ENCODE data around the gene CSF2.

The CSF2 gene

GRCh38 chr5:132073231-132074013 lies at the start of gene CSF2:
CSF2 (plus strand) TSS chr5:132073789; CDS start chr5:132073824, 35 bp downstream.
- no peak for DNase-seq

DNA sequence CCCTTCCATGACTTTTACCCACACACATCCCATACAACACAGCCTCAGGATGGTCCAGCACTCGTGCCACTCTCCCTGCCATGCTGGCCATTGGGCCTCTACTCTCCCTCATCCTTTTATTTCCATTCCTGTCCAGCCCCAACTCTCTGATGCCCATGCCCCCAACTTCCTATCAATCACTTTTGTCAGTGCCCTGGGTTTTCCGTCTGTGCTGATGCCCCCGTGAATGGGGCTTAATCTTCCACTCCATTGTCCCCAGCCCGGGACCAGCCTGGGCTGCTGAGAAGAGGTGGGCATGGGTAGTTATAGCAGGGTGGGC lies 49.5 kb upstream of the CSF2 start:
- no peak for DNase-seq

DNA sequence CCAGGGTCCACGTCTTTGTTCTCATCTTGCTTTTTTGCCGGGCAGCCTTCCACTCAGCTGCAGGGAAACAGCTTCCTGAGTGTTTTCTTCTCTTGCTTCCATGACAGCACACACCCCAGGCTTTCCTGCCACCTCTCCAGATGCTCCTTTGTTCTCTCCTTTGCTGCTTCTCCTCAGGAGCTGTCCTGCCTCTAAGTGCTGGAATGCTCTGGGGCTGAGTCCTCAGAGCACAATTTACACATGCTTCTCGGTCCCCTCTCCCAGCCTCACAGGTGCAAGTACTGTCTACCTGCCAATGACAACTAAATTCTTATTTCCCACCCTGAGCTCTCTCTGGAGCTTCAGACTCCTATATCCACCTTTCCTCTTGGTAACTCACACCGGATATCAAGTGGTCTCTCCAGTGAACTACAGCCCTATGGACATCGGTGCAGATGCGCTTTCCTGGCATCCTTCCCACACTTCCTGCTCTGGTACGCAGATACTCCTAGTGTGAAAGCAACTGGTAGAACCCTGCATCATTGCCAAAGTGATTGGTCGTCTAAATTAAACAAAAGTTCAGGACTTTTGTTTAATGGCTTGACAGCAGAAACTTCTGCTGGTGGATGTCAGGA lies 48.7 kb upstream of the CSF2 start:
- no peak for DNase-seq

DNA sequence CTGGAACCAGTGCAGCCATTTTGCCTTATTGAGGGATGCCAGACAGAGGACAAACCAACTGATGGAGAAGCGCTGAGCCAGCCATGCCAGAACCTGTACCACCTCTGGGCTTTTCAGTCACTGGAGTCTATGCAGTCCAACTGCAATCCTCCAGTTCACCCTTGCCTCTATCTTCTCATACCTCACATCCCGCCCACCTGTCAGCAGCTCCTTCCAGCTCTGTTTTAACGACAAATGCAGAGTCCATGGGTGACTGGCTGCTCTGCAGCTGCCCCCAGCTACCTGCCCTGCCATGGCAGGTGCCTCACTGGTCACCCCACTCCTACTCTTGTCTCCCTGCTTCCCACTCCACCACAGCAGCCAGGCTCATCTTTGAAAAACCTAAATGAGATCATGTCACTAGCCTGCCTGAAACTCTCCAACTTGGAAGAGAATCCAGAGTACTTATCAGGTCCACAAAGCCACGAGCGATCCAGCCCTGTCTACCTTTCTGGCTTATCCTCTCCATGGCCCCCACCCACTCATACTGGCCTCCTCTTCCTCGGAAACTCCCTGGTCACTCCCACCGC lies 48.1 kb upstream of the CSF2 start:
- DNase-seq: no peak

DNA sequence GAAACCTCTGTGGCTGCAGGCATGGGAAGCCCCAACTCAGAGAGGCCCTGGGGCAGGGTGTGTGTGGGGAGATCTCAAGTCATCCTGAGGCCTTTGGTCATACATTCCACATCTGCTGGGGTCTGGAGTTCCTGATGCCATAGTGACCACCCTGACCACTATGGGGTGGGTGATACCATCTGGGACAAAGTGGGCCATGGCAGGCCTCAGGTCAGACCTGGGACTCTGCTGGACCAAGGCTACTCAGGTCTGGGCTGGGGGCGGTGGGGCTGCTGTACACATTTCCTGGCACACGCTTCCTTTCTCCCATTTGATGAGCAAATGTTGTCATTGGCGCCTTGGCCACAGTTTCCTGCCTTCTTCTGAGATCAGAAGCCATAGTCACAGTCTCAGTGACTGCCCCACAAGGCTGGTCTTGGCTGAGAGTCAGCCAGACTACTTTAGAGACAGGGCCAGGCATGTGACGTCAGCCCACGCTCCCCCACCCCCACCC lies 47.0 kb upstream of the CSF2 start:
- no peak for DNase-seq

DNA sequence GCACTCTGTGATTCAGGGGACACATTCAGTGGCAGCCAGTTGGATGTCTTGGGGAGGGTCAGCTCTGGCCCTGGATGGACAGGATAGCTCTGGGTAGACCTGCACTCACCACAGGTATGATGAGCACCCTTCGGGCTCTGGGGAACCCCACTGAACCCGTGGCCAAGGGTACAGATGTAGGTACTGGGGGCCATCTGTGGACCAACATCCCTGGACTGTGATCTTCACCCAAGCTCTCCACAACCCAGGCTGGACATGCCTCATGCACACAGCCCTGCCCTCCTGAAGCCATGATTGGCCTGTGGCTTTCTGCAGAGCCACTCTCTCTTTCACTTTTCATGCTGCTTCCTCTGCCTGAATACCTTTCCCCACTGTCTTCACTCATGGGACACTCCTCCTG lies 46.6 kb upstream of the CSF2 start:
- no peak for DNase-seq

DNA sequence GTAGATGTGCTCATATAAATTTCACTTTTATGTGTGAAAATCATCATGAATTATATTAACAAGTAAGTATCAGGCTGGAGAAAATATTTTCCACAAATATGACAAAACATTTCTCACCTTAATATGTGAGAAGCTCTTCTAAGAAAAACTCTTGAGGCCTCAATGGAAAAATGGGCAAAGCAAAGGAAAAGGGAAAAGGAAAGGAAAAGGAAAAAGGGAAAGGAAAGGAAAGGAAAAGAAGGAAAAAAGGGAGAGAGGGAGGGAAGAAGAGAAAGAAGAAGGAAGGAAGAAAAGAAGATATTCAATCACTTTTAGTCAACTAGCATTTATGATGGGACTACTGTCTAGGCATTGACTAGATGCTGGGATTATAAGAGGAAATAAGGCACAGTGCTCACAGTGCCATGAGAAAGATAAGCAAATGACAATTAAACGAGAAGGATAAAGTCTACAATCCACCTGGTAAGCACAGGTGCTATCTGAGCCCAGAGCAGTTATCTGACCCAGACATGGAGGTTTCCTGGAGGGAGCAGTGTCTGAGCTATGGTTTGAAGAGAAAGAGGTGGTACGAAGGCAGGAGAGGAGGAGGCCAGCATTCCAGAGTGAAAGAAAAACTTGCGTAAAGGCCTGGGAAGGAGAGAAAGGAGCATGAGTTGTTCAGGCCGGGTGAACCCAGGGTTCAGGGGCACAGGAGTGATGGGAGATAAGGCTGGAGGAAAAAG lies 43.8 kb upstream of the CSF2 start:
- DNase-seq: no peak

- DNase-seq: no peak
These were observed 43.0 kb upstream of the CSF2 start for GRCh38 chr5:132030610-132031009.

- DNase-seq: no peak
These were observed 41.4 kb upstream of the CSF2 start for GRCh38 chr5:132032196-132032595.

DNA sequence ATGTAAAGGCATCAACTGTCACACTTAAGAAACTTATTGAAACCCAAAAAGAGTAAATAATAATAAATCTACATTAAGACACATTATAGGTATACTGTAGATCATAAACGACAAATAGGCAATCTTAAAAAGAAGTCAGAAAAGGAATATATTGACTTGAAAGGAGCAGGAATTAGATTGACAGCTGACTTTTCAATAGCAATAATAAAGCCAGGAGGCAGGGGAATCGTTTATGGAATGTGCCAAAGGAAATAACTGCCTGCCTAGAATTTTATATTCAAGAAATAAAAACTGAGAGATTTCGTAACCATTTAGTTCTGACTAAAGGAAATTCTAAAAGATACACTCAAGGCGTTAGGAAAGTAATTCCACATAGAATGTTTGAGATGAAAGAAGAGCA lies 40.5 kb upstream of the CSF2 start:
- DNase-seq: no peak

GRCh38 chr5:132037353-132037752 lies 36.2 kb upstream of the CSF2 start:
- DNase-seq: no peak

DNA sequence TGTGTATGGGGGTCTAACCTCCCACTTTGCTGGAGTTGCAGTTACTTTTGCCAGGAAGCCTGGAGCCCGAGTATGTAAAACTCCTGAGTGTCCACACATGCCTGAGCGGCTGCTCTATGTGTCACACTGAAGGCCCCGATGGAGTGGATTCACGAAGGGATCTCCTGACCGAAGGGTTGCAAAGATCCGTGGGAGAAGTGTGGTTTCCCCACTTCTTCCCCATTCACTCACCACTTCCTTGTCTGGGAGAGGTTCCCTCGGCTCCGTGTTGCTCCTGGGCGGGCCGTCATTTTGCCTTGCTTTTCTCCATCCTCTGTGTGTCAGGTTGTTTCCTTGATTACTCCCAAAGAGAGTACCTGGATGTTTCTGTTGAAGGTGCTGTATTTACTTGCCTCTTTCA lies 29.4 kb upstream of the CSF2 start:
- no peak for DNase-seq

- DNase-seq: no peak
These were observed 26.7 kb upstream of the CSF2 start for GRCh38 chr5:132046880-132047299.

DNA sequence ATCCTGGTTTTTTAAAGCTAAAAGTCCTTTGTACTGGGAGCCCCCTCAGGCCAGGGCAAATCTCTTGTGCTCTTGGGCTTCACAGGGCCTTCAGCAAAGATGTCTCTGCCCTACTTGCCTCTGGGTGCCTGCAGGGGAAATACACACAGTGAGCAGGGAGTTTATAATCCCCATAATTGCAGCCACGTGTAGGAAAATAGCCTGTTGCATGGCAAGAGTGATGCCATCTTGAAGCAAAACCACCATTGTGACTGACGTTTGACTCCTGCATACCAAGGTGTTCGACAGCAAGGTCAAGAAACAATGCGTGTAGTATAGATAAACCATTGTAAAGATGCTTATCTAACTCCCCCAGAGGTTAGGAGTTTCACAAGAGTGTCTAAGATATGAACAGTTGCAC lies 24.5 kb upstream of the CSF2 start:
- DNase-seq: no peak

DNA sequence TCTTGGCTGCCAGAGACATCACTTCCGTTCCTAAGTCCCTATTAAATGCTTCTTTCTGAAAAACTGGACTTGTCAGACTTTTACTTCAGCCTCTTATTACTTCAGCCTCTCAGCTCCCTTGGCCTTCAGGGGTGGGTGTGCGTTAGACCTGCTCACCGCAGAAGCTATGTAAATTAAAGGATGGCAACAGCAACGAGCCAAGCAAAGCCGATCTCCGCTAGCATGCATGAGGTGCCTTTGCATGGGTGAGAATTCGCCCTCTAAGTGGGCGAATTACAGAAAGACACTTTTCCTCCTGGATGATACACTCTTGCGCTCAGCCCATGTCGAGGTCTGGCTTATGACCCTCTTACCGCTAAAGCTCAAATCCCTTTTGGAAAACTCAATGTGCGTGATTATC lies 24.0 kb upstream of the CSF2 start:
- no peak for DNase-seq

- no peak for DNase-seq
These were observed 23.5 kb upstream of the CSF2 start for GRCh38 chr5:132050136-132050535.

DNA sequence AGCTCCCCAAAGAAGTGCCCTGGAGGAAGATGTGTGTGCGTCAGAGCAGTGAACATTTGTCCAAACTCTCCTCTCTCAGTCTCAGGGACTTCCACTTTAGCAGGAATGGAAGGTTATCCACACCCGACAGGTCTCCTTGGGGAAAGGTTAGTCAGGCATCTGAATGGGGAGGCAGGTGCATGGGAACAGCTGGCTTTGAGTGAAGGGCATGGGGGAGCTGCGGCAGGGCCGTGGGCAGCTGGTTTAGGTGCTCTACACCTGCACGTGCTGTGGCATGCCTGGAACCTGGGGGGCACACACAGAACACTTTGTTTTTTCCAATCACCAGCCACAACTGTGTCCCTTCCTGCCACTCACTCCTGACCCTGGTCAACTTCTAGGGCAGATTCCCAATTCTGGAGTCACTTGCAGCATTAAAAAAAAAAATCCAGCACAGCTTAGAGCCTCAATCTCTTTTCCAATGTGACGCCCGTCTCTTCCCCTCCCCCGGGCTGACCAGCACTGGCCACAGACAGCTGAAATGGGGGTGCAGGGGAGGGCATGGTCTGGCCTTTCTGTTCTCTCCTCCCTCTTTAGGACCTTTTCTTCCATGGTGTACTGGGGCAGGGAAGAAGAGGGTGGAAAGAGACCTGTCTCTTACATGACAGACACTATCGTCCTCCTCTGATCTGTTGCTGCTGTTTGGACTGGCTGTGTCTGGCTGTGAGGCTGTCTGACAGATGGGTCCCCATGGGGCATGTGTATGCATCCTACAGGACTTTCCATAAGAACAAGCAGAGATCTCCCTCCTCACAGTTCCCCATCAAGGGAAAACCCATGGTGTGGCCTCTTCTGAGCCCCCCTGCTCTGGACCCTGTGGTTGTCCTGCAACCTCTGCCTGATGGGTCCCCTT lies 22.7 kb upstream of the CSF2 start:
- DNase-seq: no peak

DNA sequence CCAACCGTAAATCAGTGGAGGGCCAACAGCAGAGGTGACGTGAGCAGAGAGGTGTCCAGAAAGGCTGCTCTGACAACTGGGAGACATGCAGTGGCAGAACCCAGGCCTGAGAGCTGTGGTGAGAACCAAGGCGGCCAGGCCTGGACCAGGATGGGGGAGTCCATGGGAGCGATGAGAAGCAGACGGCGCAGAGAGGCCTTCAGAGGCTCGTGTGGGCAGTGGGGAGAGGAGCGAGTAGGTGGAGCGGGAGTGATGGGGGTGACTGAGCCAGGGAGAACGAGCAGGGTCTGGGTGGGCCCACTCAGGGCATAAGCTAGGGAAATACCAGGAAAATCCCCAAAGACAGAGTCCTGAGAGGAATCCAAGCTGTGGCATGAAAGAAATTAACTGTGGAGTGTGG lies 21.1 kb upstream of the CSF2 start:
- DNase-seq: no peak

DNA sequence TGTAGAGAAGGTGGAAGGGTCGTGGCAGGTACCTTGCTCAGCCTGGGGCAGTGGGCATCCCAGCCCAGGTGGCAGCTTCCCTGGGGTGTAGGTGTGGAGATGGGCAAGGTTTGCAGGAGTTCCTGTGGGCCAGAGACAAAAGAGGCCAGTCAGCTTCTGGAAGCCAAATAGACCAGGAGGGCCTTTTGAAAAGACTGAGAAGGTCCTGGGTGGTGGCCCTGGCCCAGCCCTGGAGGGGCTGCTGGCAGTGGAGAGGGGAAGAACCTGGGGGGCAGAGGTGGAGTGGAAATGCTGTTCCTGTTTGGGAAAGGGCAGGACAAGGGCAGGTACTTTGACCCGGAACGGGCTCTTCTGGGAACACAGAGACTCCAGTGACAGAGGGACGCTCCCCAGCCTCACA lies 20.1 kb upstream of the CSF2 start:
- DNase-seq: no peak

- no peak for DNase-seq
These were observed 19.4 kb upstream of the CSF2 start for GRCh38 chr5:132054031-132054696.

DNA sequence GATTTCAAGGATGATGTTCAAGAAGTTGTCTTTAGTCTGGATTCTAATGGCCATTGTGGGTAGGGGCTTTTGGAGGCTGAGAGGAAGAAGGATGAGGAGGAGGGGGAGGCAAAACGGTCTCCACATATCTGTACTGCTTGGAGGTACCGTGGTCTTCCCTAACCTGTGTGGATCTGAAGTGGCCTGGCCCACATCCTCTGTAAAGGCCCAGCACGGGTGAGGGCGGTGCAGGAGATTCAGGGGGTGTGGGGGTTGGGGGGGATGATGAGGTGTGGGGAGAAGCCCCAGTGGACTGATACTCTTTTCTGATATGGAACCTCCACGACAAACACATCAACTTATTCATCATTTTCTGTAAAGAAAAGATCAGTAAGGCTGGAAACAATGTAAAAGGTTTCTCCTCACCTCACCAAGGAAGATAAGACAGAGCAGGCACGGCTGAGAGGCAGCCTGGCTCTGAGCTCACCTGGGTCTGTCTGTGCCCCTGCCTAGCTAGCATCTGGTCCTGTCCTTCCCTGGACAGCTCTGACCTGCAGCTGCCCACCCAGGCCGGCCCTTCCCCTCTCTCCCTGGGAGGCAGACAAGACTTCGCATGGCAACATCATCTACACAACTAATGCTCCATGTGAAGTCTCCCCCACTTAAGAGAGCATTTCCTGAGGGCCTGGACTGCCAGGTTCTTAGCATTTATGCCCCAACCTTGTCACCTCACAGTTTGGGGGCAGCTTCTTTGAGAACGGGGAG lies 18.7 kb upstream of the CSF2 start:
- no peak for DNase-seq
